Measurements from ENCODE around the gene EIF2B4. TPM values are rescaled to one million over a fixed set of nuclear protein-coding genes. Genes with fewer than 3 reads are reported as not detected.
"Not testable (repeated sequence)": the region's sequence is repeated elsewhere in the genome, so short reads cannot be mapped to it uniquely, and the experiment has no call there.

The EIF2B4 gene
- total RNA-seq, 1 donor from 2014 or later: 56.0 TPM

- no peak for TF ChIP-seq CTCF (conservative IDR thresholded peaks at IDR 0.05)
Measured at GRCh38 chr2:27354597-27354927, 15.6 kb downstream of the EIF2B4 start.

GRCh38 chr2:27353762-27354596, 16.2 kb downstream of the EIF2B4 start:
- Mint-ChIP-seq H3K27me3 (no peaks in the 10 kb centered on the region), H3K4me3 (peak overlapping the region; percentile 77), H3K9me3 (no peaks in the 10 kb centered on the region), H3K4me1 (ENCODE audit: unreplicated experiment) (peaks cover 31% of the 10 kb centered on the region), H3K27ac (peak overlapping the region; percentile 91), H3K36me3 (peaks cover 18% of the 10 kb centered on the region)
- no peak for DNase-seq (ENCODE audit: extremely low spot score, unreplicated experiment)
- TF ChIP-seq CTCF (conservative IDR thresholded peaks at IDR 0.05): no peak

More at GRCh38 chr2:27354597-27354927, 15.6 kb downstream of the EIF2B4 start:
- peak overlapping the region; percentile 77 for H3K4me3 Mint-ChIP-seq
- peaks cover 31% of the 10 kb centered on the region for H3K4me1 Mint-ChIP-seq (ENCODE audit: unreplicated experiment)
- H3K27ac Mint-ChIP-seq: peak overlapping the region; percentile 91
- peaks cover 18% of the 10 kb centered on the region for H3K36me3 Mint-ChIP-seq
- no peaks in the 10 kb centered on the region for H3K27me3 Mint-ChIP-seq
- H3K9me3 Mint-ChIP-seq: no peaks in the 10 kb centered on the region
- DNase-seq (ENCODE audit: extremely low spot score, unreplicated experiment): no peak

GRCh38 chr2:27353386-27353761, 16.8 kb downstream of the EIF2B4 start:
- H3K27me3 Mint-ChIP-seq, H3K4me3 Mint-ChIP-seq: not testable (repeated sequence)
- H3K27ac Mint-ChIP-seq: peak overlapping the region; percentile 91

GRCh38 chr2:27351802-27352598, 18.1 kb downstream of the EIF2B4 start:
- DNase-seq (ENCODE audit: extremely low spot score, unreplicated experiment): no peak
- Mint-ChIP-seq H3K27me3 (no peaks in the 10 kb centered on the region), H3K4me3 (no peak overlapping the region), H3K4me1 (ENCODE audit: unreplicated experiment) (peaks cover 24% of the 10 kb centered on the region), H3K27ac (no peak overlapping the region), H3K9me3 (no peaks in the 10 kb centered on the region), H3K36me3 (peaks cover 11% of the 10 kb centered on the region)
- TF ChIP-seq CTCF (conservative IDR thresholded peaks at IDR 0.05): no peak

More at GRCh38 chr2:27353386-27353761, 16.8 kb downstream of the EIF2B4 start:
- Mint-ChIP-seq H3K36me3 (peaks cover 14% of the 10 kb centered on the region), H3K4me1 (ENCODE audit: unreplicated experiment) (peaks cover 31% of the 10 kb centered on the region)
- H3K9me3 Mint-ChIP-seq; DNase-seq (ENCODE audit: extremely low spot score, unreplicated experiment): not testable (repeated sequence)

GRCh38 chr2:27350106-27350693, 19.9 kb downstream of the EIF2B4 start:
- no peak overlapping the region for H3K4me3 Mint-ChIP-seq
- H3K9me3 Mint-ChIP-seq: no peaks in the 10 kb centered on the region
- no peaks in the 10 kb centered on the region for H3K27me3 Mint-ChIP-seq
- DNase-seq (ENCODE audit: extremely low spot score, unreplicated experiment): no peak
- H3K36me3 Mint-ChIP-seq: peaks cover 4% of the 10 kb centered on the region
- peaks cover 20% of the 10 kb centered on the region for H3K4me1 Mint-ChIP-seq (ENCODE audit: unreplicated experiment)
- TF ChIP-seq CTCF (conservative IDR thresholded peaks at IDR 0.05): no peak
- H3K27ac Mint-ChIP-seq: no peak overlapping the region

All from type B pancreatic cell (in vitro differentiated cells).